GM12892 (cell line): ENCODE results near the gene POU3F2.

Experiments used
- POLR2A ChIP-seq: IDR thresholded peaks from 2 replicates; pipeline ENCODE4 v1.6.1; 2011; ENCODE audit warnings: low read depth, low read length, control low read depth
- POLR2AphosphoS5 ChIP-seq: IDR thresholded peaks from 2 replicates; pipeline ENCODE4 v1.6.1; 2011; ENCODE audit warnings: low read depth, low read length, control low read depth

- TF ChIP-seq POLR2A (no peak), POLR2AphosphoS5 (no peak)
Observed at GRCh38 chr6:98787435-98787834, 46.9 kb upstream of the POU3F2 start.
